ENCODE results near the gene IL24. TPM values are rescaled to one million over a fixed set of nuclear protein-coding genes. Genes with fewer than 3 reads are reported as not detected.
"Not testable (repeated sequence)": the region's sequence is repeated elsewhere in the genome, so short reads cannot be mapped to it uniquely, and the experiment has no call there.

The IL24 gene
- not detected in 2 replicates for total RNA-seq (2014; rRNA removed; shearing (Covaris generic))

GRCh38 chr1:206897175-206897574 lies at the start of gene IL24:
Gene IL24 (plus strand): TSS chr1:206897443. CDS start chr1:206897833, 390 bp downstream.
- DNase-seq (ENCODE audit: low spot score), result no peak

- DNase-seq (ENCODE audit: low spot score), result no peak
Measured at GRCh38 chr1:206847946-206848345, 49.3 kb upstream of the IL24 start.

GRCh38 chr1:206850401-206850800 lies 46.8 kb upstream of the IL24 start:
- no peak for DNase-seq (ENCODE audit: low spot score)

- DNase-seq (ENCODE audit: low spot score), result no peak
Measured at GRCh38 chr1:206851341-206852010, 45.8 kb upstream of the IL24 start.

- DNase-seq (ENCODE audit: low spot score), result not testable (repeated sequence)
Measured at GRCh38 chr1:206852662-206853061, 44.6 kb upstream of the IL24 start.

GRCh38 chr1:206853696-206854095 lies 43.5 kb upstream of the IL24 start:
- not testable (repeated sequence) for DNase-seq (ENCODE audit: low spot score)

- DNase-seq (ENCODE audit: low spot score), result peak; percentile 66
Measured at GRCh38 chr1:206854401-206855129, 42.7 kb upstream of the IL24 start.

GRCh38 chr1:206855859-206856258 lies 41.4 kb upstream of the IL24 start:
- no peak for DNase-seq (ENCODE audit: low spot score)

- DNase-seq (ENCODE audit: low spot score), result no peak
Measured at GRCh38 chr1:206856674-206857464, 40.4 kb upstream of the IL24 start.

- no peak for DNase-seq (ENCODE audit: low spot score)
Measured at GRCh38 chr1:206859082-206859521, 38.1 kb upstream of the IL24 start.

- DNase-seq (ENCODE audit: low spot score), result no peak
Measured at GRCh38 chr1:206860165-206860564, 37.1 kb upstream of the IL24 start.

- no peak for DNase-seq (ENCODE audit: low spot score)
Measured at GRCh38 chr1:206863266-206863665, 34.0 kb upstream of the IL24 start.

GRCh38 chr1:206864939-206865671 lies 32.1 kb upstream of the IL24 start, which contains the start of gene IL20:
Gene IL20 (plus strand): TSS chr1:206865623. CDS start chr1:206865853, 230 bp downstream.
- peak; percentile 76 for DNase-seq (ENCODE audit: low spot score)

- DNase-seq (ENCODE audit: low spot score), result no peak
Measured at GRCh38 chr1:206866062-206866461, 31.2 kb upstream of the IL24 start.

GRCh38 chr1:206867239-206867638 lies 30.0 kb upstream of the IL24 start:
- DNase-seq (ENCODE audit: low spot score), result no peak

GRCh38 chr1:206867716-206868115 lies 29.5 kb upstream of the IL24 start:
- DNase-seq (ENCODE audit: low spot score), result no peak

GRCh38 chr1:206868264-206868663 lies 29.0 kb upstream of the IL24 start:
- DNase-seq (ENCODE audit: low spot score), result no peak

GRCh38 chr1:206872139-206872538 lies 25.1 kb upstream of the IL24 start:
- no peak for DNase-seq (ENCODE audit: low spot score)

- DNase-seq (ENCODE audit: low spot score), result no peak
Measured at GRCh38 chr1:206873603-206874188, 23.5 kb upstream of the IL24 start.

- no peak for DNase-seq (ENCODE audit: low spot score)
Measured at GRCh38 chr1:206875752-206876377, 21.4 kb upstream of the IL24 start.

GRCh38 chr1:206878456-206878855 lies 18.8 kb upstream of the IL24 start:
- no peak for DNase-seq (ENCODE audit: low spot score)

All from A172 (cell line).